ENCODE results near the gene ZNF516. TPM values are rescaled to one million over a fixed set of nuclear protein-coding genes. Genes with fewer than 3 reads are reported as not detected.

Gene ZNF516
- total and polyA plus RNA-seq, 2 of the 4 experiments (the other 2 are of a cell fraction) = 7.9 to 16.9 TPM

DNA sequence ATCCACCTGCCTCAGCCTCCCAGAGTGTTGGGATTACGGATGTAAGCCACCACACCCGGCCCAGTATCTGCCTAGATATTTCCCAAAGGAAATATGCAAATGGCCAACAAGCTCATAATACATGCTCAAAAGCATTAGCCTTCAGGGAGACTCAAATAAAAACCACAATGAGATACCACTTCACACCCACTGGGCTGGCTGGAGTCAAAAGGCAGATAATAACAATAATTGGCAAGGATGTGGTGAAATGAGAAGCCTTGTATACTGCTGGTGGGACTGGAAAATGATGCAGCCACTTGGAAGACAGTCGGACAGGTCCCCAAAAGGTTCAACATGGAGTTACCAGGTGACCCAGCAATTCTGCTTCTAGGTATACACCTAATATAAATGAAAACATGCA lies 20.5 kb upstream of the ZNF516 start:
- Histone ChIP-seq H2BK5ac (ENCODE audit: low read depth, low read length, poor library complexity, severe bottlenecking) (no peak overlapping the region), H2BK120ac (ENCODE audit: low read depth, low read length) (no peak overlapping the region), H3K23ac (ENCODE audit: low read depth, low read length) (no peak overlapping the region), H3K56ac (ENCODE audit: extremely low read depth, insufficient read depth, low read length) (no peak overlapping the region), H3K36me3 (ENCODE audit: control insufficient read depth, insufficient read depth, low read length) (no peaks in the 10 kb centered on the region), H2AK5ac (ENCODE audit: low read depth, low read length) (no peak overlapping the region), H4K8ac (ENCODE audit: low read depth in 2 of 2, low read length in 2 of 2) (no peak overlapping the region), H3K4me1 (ENCODE audit: control insufficient read depth, insufficient read depth, low read length) (peaks cover 2% of the 10 kb centered on the region; the same call in 1 of the 2 replicates), H4K20me1 (ENCODE audit: insufficient read depth, low read length) (no peaks in the 10 kb centered on the region), H3K9ac (ENCODE audit: low read depth, low read length) (no peak overlapping the region), H3K18ac (ENCODE audit: low read depth, low read length) (no peak overlapping the region), H3K79me1 (ENCODE audit: low read depth in 1 of 2, low read length in 2 of 2) (no peaks in the 10 kb centered on the region), H2AFZ (replicated peaks; ENCODE audit: low read length, poor library complexity) (no peak overlapping the region), H3K4me3 (ENCODE audit: insufficient read depth, low read depth, low read length) (no peak overlapping the region), H3K27ac (ENCODE audit: insufficient read depth, low read length) (no peak overlapping the region), H2AK9ac (replicated peaks; ENCODE audit: low read depth, low read length, poor library complexity) (peak overlapping the region; percentile 45), H2BK15ac (ENCODE audit: low read depth, low read length) (no peak overlapping the region), H3K4me2 (ENCODE audit: low read depth, low read length) (no peak overlapping the region), H4K5ac (ENCODE audit: low read depth, low read length) (no peak overlapping the region), H3K14ac (replicated peaks; ENCODE audit: low read depth, low read length) (no peak overlapping the region), H3K9me1 (ENCODE audit: insufficient read depth, low read length) (peaks cover 3% of the 10 kb centered on the region), H3K27me3 (ENCODE audit: control insufficient read depth, insufficient read depth, low read length) (no peaks in the 10 kb centered on the region), H3K9me3 (ENCODE audit: control insufficient read depth, insufficient read depth, low read length) (no peaks in the 10 kb centered on the region), H3K4ac (ENCODE audit: low read depth, low read length) (no peak overlapping the region), H4K91ac (ENCODE audit: insufficient read depth, low read depth, low read length) (no peak overlapping the region), H2BK20ac (ENCODE audit: low read depth, low read length) (no peak overlapping the region)
- WGBS, 2 experiments (ENCODE audit: extremely low coverage in 2 of 2, insufficient read length in 1 of 2) = no CpG with 5 or more reads among the region's 3 CpGs
- no TSS peak for BruUV-seq (replicated peaks)
- ATAC-seq (ENCODE audit: low read depth) = no peak
- intact Hi-C loops (cut with micrococcal nuclease) = no loop called here
- ChIA-PET POLR2A (ENCODE audit: unreplicated experiment) (no interaction called here), CTCF (no interaction called here)
- dilution Hi-C loops (cut with HindIII; ENCODE audit: low sequenced_read_pairs, unreplicated experiment) = no loop called here
- no peak for DNase-seq
- in situ Hi-C loops (cut with MboI; ENCODE audit: low sequenced_read_pairs) = no loop called here
- TF ChIP-seq MAZ (IDR thresholded peaks at IDR 0.05; ENCODE audit: borderline replicate concordance, low read depth, low read length) (no peak), MXI1 (IDR thresholded peaks at IDR 0.05; ENCODE audit: borderline replicate concordance, low read depth, low read length) (no peak)
